ENCODE measurements around the gene MYEOV. TPM values are rescaled to one million over a fixed set of nuclear protein-coding genes. Genes with fewer than 3 reads are reported as not detected.

MYEOV gene
- total RNA-seq, 4 donors from 2014 or later = 5.7 to 24.6 (median 20.2) TPM

GRCh38 chr11:69320326-69320725 lies 26.4 kb downstream of the MYEOV start:
- Histone ChIP-seq H3K4me3 (no peak overlapping the region), H3K9me3 (no peaks in the 10 kb centered on the region), H3K36me3 (no peaks in the 10 kb centered on the region), H3K4me1 (no peaks in the 10 kb centered on the region), H3K27me3 (no peaks in the 10 kb centered on the region), H3K27ac (no peak overlapping the region)
- TF ChIP-seq POLR2A (IDR thresholded peaks at IDR 0.05) = no peak
- TF ChIP-seq, protein P1, sequence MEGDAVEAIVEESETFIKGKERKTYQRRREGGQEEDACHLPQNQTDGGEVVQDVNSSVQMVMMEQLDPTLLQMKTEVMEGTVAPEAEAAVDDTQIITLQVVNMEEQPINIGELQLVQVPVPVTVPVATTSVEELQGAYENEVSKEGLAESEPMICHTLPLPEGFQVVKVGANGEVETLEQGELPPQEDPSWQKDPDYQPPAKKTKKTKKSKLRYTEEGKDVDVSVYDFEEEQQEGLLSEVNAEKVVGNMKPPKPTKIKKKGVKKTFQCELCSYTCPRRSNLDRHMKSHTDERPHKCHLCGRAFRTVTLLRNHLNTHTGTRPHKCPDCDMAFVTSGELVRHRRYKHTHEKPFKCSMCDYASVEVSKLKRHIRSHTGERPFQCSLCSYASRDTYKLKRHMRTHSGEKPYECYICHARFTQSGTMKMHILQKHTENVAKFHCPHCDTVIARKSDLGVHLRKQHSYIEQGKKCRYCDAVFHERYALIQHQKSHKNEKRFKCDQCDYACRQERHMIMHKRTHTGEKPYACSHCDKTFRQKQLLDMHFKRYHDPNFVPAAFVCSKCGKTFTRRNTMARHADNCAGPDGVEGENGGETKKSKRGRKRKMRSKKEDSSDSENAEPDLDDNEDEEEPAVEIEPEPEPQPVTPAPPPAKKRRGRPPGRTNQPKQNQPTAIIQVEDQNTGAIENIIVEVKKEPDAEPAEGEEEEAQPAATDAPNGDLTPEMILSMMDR (IDR thresholded peaks at IDR 0.05) = no peak
- no peak for DNase-seq
- 65 to 85% methylated on average over 7 of the region's 7 CpGs for WGBS, 2 donors
- intact Hi-C loops (cut with DNase I) = no loop called here

GRCh38 chr11:69320756-69321741 lies 27.1 kb downstream of the MYEOV start:
- H3K27ac ChIP-seq = no peak overlapping the region
- H3K4me3 ChIP-seq = no peak overlapping the region
- H3K36me3 ChIP-seq = no peaks in the 10 kb centered on the region
- no peaks in the 10 kb centered on the region for H3K4me1 ChIP-seq
- H3K27me3 ChIP-seq = no peaks in the 10 kb centered on the region
- 83 to 88% methylated on average over 5 to 6 of the region's 10 CpGs for WGBS, 2 donors
- intact Hi-C loops (cut with DNase I) = no loop called here
- no peak for DNase-seq
- TF ChIP-seq, protein P1 (IDR thresholded peaks at IDR 0.05) = no peak
- TF ChIP-seq POLR2A (IDR thresholded peaks at IDR 0.05) = no peak
- H3K9me3 ChIP-seq = no peaks in the 10 kb centered on the region

DNA sequence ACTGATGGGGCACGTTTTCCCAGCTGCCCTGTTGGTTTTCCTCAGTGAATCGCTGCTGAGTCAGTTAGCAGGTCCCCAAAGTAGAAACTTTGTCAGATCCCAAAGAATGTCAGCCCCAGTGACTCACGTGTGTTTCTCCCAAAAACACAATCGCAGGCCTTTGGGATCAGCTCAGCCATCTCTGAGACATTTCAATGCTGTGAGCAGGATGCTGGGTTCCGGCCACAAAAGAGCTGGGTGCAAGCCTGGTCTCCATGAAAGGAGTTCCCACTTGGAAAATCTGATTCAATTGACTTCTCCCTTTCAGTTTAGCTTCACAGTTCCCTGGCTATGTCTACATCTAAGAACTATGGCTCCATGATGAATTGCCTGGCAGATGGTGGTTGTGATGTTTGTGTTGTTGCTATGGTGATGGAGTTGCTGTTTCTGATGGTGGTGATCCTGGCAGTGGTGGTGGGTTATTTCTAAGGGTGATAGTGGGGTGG lies 28.0 kb downstream of the MYEOV start:
- no peak overlapping the region for H3K4me3 ChIP-seq
- WGBS, 2 donors = 29 to 40% methylated on average over 4 of the region's 5 CpGs
- no peaks in the 10 kb centered on the region for H3K36me3 ChIP-seq
- no peak for TF ChIP-seq POLR2A (IDR thresholded peaks at IDR 0.05)
- TF ChIP-seq, protein P1 (IDR thresholded peaks at IDR 0.05) = no peak
- no peaks in the 10 kb centered on the region for H3K9me3 ChIP-seq
- no peaks in the 10 kb centered on the region for H3K27me3 ChIP-seq
- DNase-seq = no peak
- intact Hi-C loops (cut with DNase I) = no loop called here
- H3K4me1 ChIP-seq = no peaks in the 10 kb centered on the region
- H3K27ac ChIP-seq = no peak overlapping the region

DNA sequence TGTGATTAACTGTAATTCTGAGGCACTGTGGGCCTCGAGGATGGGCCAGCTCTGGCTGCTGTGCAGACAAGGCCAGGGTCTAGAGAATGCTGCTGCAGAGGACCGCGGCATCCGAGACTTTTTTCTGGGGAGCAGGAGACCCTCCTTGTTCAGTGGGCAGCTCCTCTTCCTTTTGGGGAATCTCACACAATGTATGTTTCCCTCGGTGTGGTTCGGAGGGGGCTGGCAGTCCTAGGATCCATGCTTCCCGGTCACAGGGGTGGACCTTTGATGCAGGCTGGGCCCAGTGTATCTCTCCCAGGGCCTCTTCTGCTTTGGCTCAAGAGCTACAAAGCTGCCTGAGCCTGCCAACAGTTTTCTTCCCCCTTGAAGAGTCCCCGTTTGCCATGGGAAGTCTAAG lies 31.5 kb downstream of the MYEOV start:
- no peak for DNase-seq
- H3K4me1 ChIP-seq = no peaks in the 10 kb centered on the region
- intact Hi-C loops (cut with DNase I) = no loop called here
- no peaks in the 10 kb centered on the region for H3K9me3 ChIP-seq
- H3K36me3 ChIP-seq = no peaks in the 10 kb centered on the region
- no peaks in the 10 kb centered on the region for H3K27me3 ChIP-seq
- TF ChIP-seq POLR2A (IDR thresholded peaks at IDR 0.05) = no peak
- TF ChIP-seq, protein P1 (IDR thresholded peaks at IDR 0.05) = no peak
- 79 to 95% methylated on average over 4 to 6 of the region's 8 CpGs for WGBS, 2 donors
- H3K4me3 ChIP-seq = no peak overlapping the region
- H3K27ac ChIP-seq = no peak overlapping the region

GRCh38 chr11:69326622-69327219 lies 32.8 kb downstream of the MYEOV start:
- intact Hi-C loops (cut with DNase I) = no loop called here
- Histone ChIP-seq H3K36me3 (no peaks in the 10 kb centered on the region), H3K9me3 (no peaks in the 10 kb centered on the region), H3K4me1 (no peaks in the 10 kb centered on the region), H3K27ac (no peak overlapping the region), H3K27me3 (no peaks in the 10 kb centered on the region), H3K4me3 (no peak overlapping the region)
- WGBS, 2 donors = 58 to 59% methylated on average over 7 of the region's 7 CpGs
- no peak for DNase-seq
- no peak for TF ChIP-seq POLR2A (IDR thresholded peaks at IDR 0.05)
- TF ChIP-seq, protein P1 (IDR thresholded peaks at IDR 0.05) = no peak

Data from esophagus squamous epithelium (tissue), 5 donors.